ENCODE measurements around the gene METTL2B. TPM values are rescaled to one million over a fixed set of nuclear protein-coding genes. Genes with fewer than 3 reads are reported as not detected.

Gene METTL2B
- total and polyA plus RNA-seq, 2 donors (not counting 3 experiments of a cell fraction or from before 2014, with no cell fraction given) = 15.9 to 30.0 TPM

GRCh38 chr7:128430207-128430606, 46.3 kb upstream of the METTL2B start:
- no peak overlapping the region for H3K4me3 ChIP-seq (replicated peaks in 1 of 3; ENCODE audit: insufficient read depth in 1 of 3, low read depth in 1 of 3, low read length in 3 of 3)
- FAIRE-seq = no peak
- TF ChIP-seq GATA2 (IDR thresholded peaks at IDR 0.05; ENCODE audit: insufficient read depth, insufficient read length, low read depth, low read length) (no peak), JUN (IDR thresholded peaks at IDR 0.05; ENCODE audit: borderline replicate concordance, insufficient read depth, insufficient read length, low read depth) (no peak), POLR2AphosphoS5 (IDR thresholded peaks at IDR 0.05; ENCODE audit: insufficient read depth, low read depth, low read length) (no peak), MAX (IDR thresholded peaks at IDR 0.05; ENCODE audit: insufficient read depth, insufficient read length) (no peak), FOS (IDR thresholded peaks at IDR 0.05; ENCODE audit: borderline replicate concordance, insufficient read depth, low read length) (no peak), MYC (IDR thresholded peaks at IDR 0.05; ENCODE audit: low read depth, low read length) (no peak), EZH2 (IDR thresholded peaks at IDR 0.05; ENCODE audit: borderline replicate concordance, low read depth, low read length, severe bottlenecking) (no peak), POLR2A (IDR thresholded peaks at IDR 0.05; ENCODE audit: low read depth, low read length) (no peak)
- TF ChIP-seq, protein P1, sequence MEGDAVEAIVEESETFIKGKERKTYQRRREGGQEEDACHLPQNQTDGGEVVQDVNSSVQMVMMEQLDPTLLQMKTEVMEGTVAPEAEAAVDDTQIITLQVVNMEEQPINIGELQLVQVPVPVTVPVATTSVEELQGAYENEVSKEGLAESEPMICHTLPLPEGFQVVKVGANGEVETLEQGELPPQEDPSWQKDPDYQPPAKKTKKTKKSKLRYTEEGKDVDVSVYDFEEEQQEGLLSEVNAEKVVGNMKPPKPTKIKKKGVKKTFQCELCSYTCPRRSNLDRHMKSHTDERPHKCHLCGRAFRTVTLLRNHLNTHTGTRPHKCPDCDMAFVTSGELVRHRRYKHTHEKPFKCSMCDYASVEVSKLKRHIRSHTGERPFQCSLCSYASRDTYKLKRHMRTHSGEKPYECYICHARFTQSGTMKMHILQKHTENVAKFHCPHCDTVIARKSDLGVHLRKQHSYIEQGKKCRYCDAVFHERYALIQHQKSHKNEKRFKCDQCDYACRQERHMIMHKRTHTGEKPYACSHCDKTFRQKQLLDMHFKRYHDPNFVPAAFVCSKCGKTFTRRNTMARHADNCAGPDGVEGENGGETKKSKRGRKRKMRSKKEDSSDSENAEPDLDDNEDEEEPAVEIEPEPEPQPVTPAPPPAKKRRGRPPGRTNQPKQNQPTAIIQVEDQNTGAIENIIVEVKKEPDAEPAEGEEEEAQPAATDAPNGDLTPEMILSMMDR (IDR thresholded peaks at IDR 0.05; ENCODE audit: extremely low read depth in 1 of 2, insufficient read depth in 1 of 2, low read depth in 1 of 2, low read length in 2 of 2) = no peak
- no peaks in the 10 kb centered on the region for H3K79me2 ChIP-seq (ENCODE audit: control insufficient read depth, insufficient read depth, low read length)
- dilution Hi-C loops (cut with MboI; ENCODE audit: extremely low pct_ligation_motif_present, low sequenced_read_pairs) = no loop called here
- H3K9me1 ChIP-seq (replicated peaks; ENCODE audit: control insufficient read depth, extremely low read depth, insufficient read depth, low read length) = no peaks in the 10 kb centered on the region
- POLR2A ChIA-PET = no interaction called here
- H3K9ac ChIP-seq (replicated peaks; ENCODE audit: extremely low read depth, insufficient read depth, low read length) = no peak overlapping the region
- H3K36me3 ChIP-seq (ENCODE audit: control insufficient read depth in 2 of 2, extremely low read depth in 1 of 2, insufficient read depth in 2 of 2, low read length in 2 of 2) = no peaks in the 10 kb centered on the region
- H3K4me1 ChIP-seq (ENCODE audit: control insufficient read depth, extremely low read depth, insufficient read depth, low read length) = no peaks in the 10 kb centered on the region
- H4K20me1 ChIP-seq (replicated peaks; ENCODE audit: control insufficient read depth, extremely low read depth, insufficient read depth, low read length) = no peaks in the 10 kb centered on the region
- H3K9me3 ChIP-seq (replicated peaks; ENCODE audit: control insufficient read depth, insufficient read depth, low read length) = no peaks in the 10 kb centered on the region
- H3K27me3 ChIP-seq (ENCODE audit: control insufficient read depth in 2 of 2, insufficient read depth in 2 of 2, low read length in 2 of 2) = peaks cover 5 to 8% of the 10 kb centered on the region in 2 experiments
- H3K27ac ChIP-seq (ENCODE audit: insufficient read depth, low read depth, low read length) = no peak overlapping the region
- CTCF ChIA-PET = interaction anchor here (1.1 to 20.8 kb wide), 3 partner anchors 25 to 453 kb away, joined by 4 to 632 read pairs (median 123); partner anchors contain the start of gene HILPDA
- intact Hi-C loops (cut with micrococcal nuclease) = no loop called here
- no peak overlapping the region for H3K4me2 ChIP-seq (ENCODE audit: insufficient read depth, low read length)
- no peak for DNase-seq (ENCODE audit: low read depth, low spot score)
- BruUV-seq (replicated peaks) = no TSS peak
- no peak overlapping the region for H2AFZ ChIP-seq (ENCODE audit: low read depth, low read length)
